ENCODE measurements around the gene TTC7B.
A peak's percentile ranks its signal among the peaks of the same experiment; 100 is the strongest.

TTC7B gene

GRCh38 chr14:90603841-90604240, 212.4 kb downstream of the TTC7B start:
- Histone ChIP-seq H4K12ac (ENCODE audit: low read depth, low read length) (no peak overlapping the region), H3K36me3 (ENCODE audit: control insufficient read depth in 1 of 2, insufficient read depth in 2 of 2, low read length in 2 of 2) (peaks cover 7 to 13% of the 10 kb centered on the region in 2 experiments), H3K4me1 (ENCODE audit: control insufficient read depth in 1 of 2, insufficient read depth in 2 of 2, low read length in 2 of 2) (no peaks in the 10 kb centered on the region), H2BK5ac (ENCODE audit: low read depth, low read length, poor library complexity) (no peak overlapping the region), H3K23ac (ENCODE audit: low read length) (no peak overlapping the region), H3K4ac (ENCODE audit: low read depth, low read length) (no peak overlapping the region), H3K4me2 (ENCODE audit: low read length) (no peak overlapping the region), H3K18ac (ENCODE audit: low read length) (no peak overlapping the region), H2AK5ac (ENCODE audit: low read length) (no peak overlapping the region), H3K9me3 (ENCODE audit: insufficient read depth, low read depth, low read length) (no peaks in the 10 kb centered on the region), H3K14ac (ENCODE audit: low read length) (no peak overlapping the region), H4K8ac (ENCODE audit: low read depth, low read length) (no peak overlapping the region), H3K9ac (ENCODE audit: low read length) (no peak overlapping the region), H3K4me3 (ENCODE audit: low read depth, low read length) (no peak overlapping the region), H3K79me1 (ENCODE audit: low read length) (no peaks in the 10 kb centered on the region), H2BK120ac (ENCODE audit: insufficient read depth, low read length, poor library complexity) (no peak overlapping the region), H3K27ac (ENCODE audit: low read depth, low read length) (no peak overlapping the region), H3K79me2 (ENCODE audit: control insufficient read depth, insufficient read depth, low read length, poor library complexity) (no peaks in the 10 kb centered on the region), H4K91ac (ENCODE audit: low read depth, low read length) (no peak overlapping the region), H3K27me3 (ENCODE audit: insufficient read depth, low read length) (no peaks in the 10 kb centered on the region), H2BK12ac (ENCODE audit: low read length) (no peak overlapping the region), H2AFZ (ENCODE audit: insufficient read depth, low read length, poor library complexity) (no peak overlapping the region)
- WGBS (ENCODE audit: extremely low coverage, insufficient coverage, insufficient read length): no CpG with 5 or more reads among the region's 3 CpGs
- DNase-seq: no peak

GRCh38 chr14:90603336-90603735, 212.9 kb downstream of the TTC7B start:
- H2AFZ ChIP-seq (ENCODE audit: insufficient read depth, low read length, poor library complexity): no peak overlapping the region
- no peaks in the 10 kb centered on the region for H3K79me1 ChIP-seq (ENCODE audit: low read length)
- H3K36me3 ChIP-seq (ENCODE audit: control insufficient read depth in 1 of 2, insufficient read depth in 2 of 2, low read length in 2 of 2): peaks cover 5 to 11% of the 10 kb centered on the region in 2 experiments
- no peak overlapping the region for H2BK120ac ChIP-seq (ENCODE audit: insufficient read depth, low read length, poor library complexity)
- no peaks in the 10 kb centered on the region for H3K9me3 ChIP-seq (ENCODE audit: insufficient read depth, low read depth, low read length)
- H4K91ac ChIP-seq (ENCODE audit: low read depth, low read length): no peak overlapping the region
- H3K9ac ChIP-seq (ENCODE audit: low read length): no peak overlapping the region
- DNase-seq: no peak
- no peak overlapping the region for H3K4me2 ChIP-seq (ENCODE audit: low read length)
- no peak overlapping the region for H2BK5ac ChIP-seq (ENCODE audit: low read depth, low read length, poor library complexity)
- no peaks in the 10 kb centered on the region for H3K79me2 ChIP-seq (ENCODE audit: control insufficient read depth, insufficient read depth, low read length, poor library complexity)
- H4K12ac ChIP-seq (ENCODE audit: low read depth, low read length): no peak overlapping the region
- H3K4me3 ChIP-seq (ENCODE audit: low read depth, low read length): no peak overlapping the region
- no peak overlapping the region for H3K27ac ChIP-seq (ENCODE audit: low read depth, low read length)
- no CpG with 5 or more reads among the region's 1 CpG for WGBS (ENCODE audit: extremely low coverage, insufficient coverage, insufficient read length)
- no peak overlapping the region for H4K8ac ChIP-seq (ENCODE audit: low read depth, low read length)
- no peak overlapping the region for H3K4ac ChIP-seq (ENCODE audit: low read depth, low read length)
- no peak overlapping the region for H2AK5ac ChIP-seq (ENCODE audit: low read length)
- H3K4me1 ChIP-seq (ENCODE audit: control insufficient read depth in 1 of 2, insufficient read depth in 2 of 2, low read length in 2 of 2): no peaks in the 10 kb centered on the region
- no peak overlapping the region for H3K18ac ChIP-seq (ENCODE audit: low read length)
- no peaks in the 10 kb centered on the region for H3K27me3 ChIP-seq (ENCODE audit: insufficient read depth, low read length)
- no peak overlapping the region for H2BK12ac ChIP-seq (ENCODE audit: low read length)
- no peak overlapping the region for H3K14ac ChIP-seq (ENCODE audit: low read length)
- no peak overlapping the region for H3K23ac ChIP-seq (ENCODE audit: low read length)

- H3K23ac ChIP-seq (ENCODE audit: low read length): no peak overlapping the region
- H3K4me2 ChIP-seq (ENCODE audit: low read length): no peak overlapping the region
- no peak overlapping the region for H2AK5ac ChIP-seq (ENCODE audit: low read length)
- no peaks in the 10 kb centered on the region for H3K9me3 ChIP-seq (ENCODE audit: insufficient read depth, low read depth, low read length)
- H4K91ac ChIP-seq (ENCODE audit: low read depth, low read length): no peak overlapping the region
- H3K27me3 ChIP-seq (ENCODE audit: insufficient read depth, low read length): no peaks in the 10 kb centered on the region
- H2BK12ac ChIP-seq (ENCODE audit: low read length): no peak overlapping the region
- no peak overlapping the region for H3K14ac ChIP-seq (ENCODE audit: low read length)
- H4K12ac ChIP-seq (ENCODE audit: low read depth, low read length): no peak overlapping the region
- no peak for DNase-seq
- H4K8ac ChIP-seq (ENCODE audit: low read depth, low read length): no peak overlapping the region
- H3K79me1 ChIP-seq (ENCODE audit: low read length): no peaks in the 10 kb centered on the region
- H2BK5ac ChIP-seq (ENCODE audit: low read depth, low read length, poor library complexity): no peak overlapping the region
- H3K4me1 ChIP-seq (ENCODE audit: control insufficient read depth in 1 of 2, insufficient read depth in 2 of 2, low read length in 2 of 2): no peaks in the 10 kb centered on the region
- no peak overlapping the region for H3K18ac ChIP-seq (ENCODE audit: low read length)
- WGBS (ENCODE audit: extremely low coverage, insufficient coverage, insufficient read length): no CpG with 5 or more reads among the region's 9 CpGs
- no peak overlapping the region for H2AFZ ChIP-seq (ENCODE audit: insufficient read depth, low read length, poor library complexity)
- H3K9ac ChIP-seq (ENCODE audit: low read length): no peak overlapping the region
- H3K79me2 ChIP-seq (ENCODE audit: control insufficient read depth, insufficient read depth, low read length, poor library complexity): no peaks in the 10 kb centered on the region
- no peak overlapping the region for H3K27ac ChIP-seq (ENCODE audit: low read depth, low read length)
- H2BK120ac ChIP-seq (ENCODE audit: insufficient read depth, low read length, poor library complexity): no peak overlapping the region
- H3K36me3 ChIP-seq (ENCODE audit: control insufficient read depth in 1 of 2, insufficient read depth in 2 of 2, low read length in 2 of 2): peaks cover 4 to 8% of the 10 kb centered on the region in 2 experiments
- H3K4me3 ChIP-seq (ENCODE audit: low read depth, low read length): no peak overlapping the region
- H3K4ac ChIP-seq (ENCODE audit: low read depth, low read length): no peak overlapping the region
Observed at GRCh38 chr14:90602088-90602687, 214.0 kb downstream of the TTC7B start.

GRCh38 chr14:90601563-90601962, 214.7 kb downstream of the TTC7B start:
- Histone ChIP-seq H3K4me1 (ENCODE audit: control insufficient read depth in 1 of 2, insufficient read depth in 2 of 2, low read length in 2 of 2) (no peaks in the 10 kb centered on the region), H2AFZ (ENCODE audit: insufficient read depth, low read length, poor library complexity) (no peak overlapping the region), H2BK12ac (ENCODE audit: low read length) (no peak overlapping the region), H2AK5ac (ENCODE audit: low read length) (no peak overlapping the region), H3K4me3 (ENCODE audit: low read depth, low read length) (no peak overlapping the region), H2BK120ac (ENCODE audit: insufficient read depth, low read length, poor library complexity) (no peak overlapping the region), H3K9ac (ENCODE audit: low read length) (no peak overlapping the region), H3K4me2 (ENCODE audit: low read length) (no peak overlapping the region), H4K91ac (ENCODE audit: low read depth, low read length) (no peak overlapping the region), H3K4ac (ENCODE audit: low read depth, low read length) (no peak overlapping the region), H2BK5ac (ENCODE audit: low read depth, low read length, poor library complexity) (no peak overlapping the region), H3K27ac (ENCODE audit: low read depth, low read length) (no peak overlapping the region), H3K18ac (ENCODE audit: low read length) (no peak overlapping the region), H3K14ac (ENCODE audit: low read length) (no peak overlapping the region), H3K36me3 (ENCODE audit: control insufficient read depth in 1 of 2, insufficient read depth in 2 of 2, low read length in 2 of 2) (peaks cover 2 to 6% of the 10 kb centered on the region in 2 experiments), H4K8ac (ENCODE audit: low read depth, low read length) (no peak overlapping the region), H3K23ac (ENCODE audit: low read length) (no peak overlapping the region), H3K79me2 (ENCODE audit: control insufficient read depth, insufficient read depth, low read length, poor library complexity) (no peaks in the 10 kb centered on the region), H3K79me1 (ENCODE audit: low read length) (no peaks in the 10 kb centered on the region), H3K9me3 (ENCODE audit: insufficient read depth, low read depth, low read length) (no peaks in the 10 kb centered on the region), H4K12ac (ENCODE audit: low read depth, low read length) (no peak overlapping the region), H3K27me3 (ENCODE audit: insufficient read depth, low read length) (no peaks in the 10 kb centered on the region)
- no CpG with 5 or more reads among the region's 9 CpGs for WGBS (ENCODE audit: extremely low coverage, insufficient coverage, insufficient read length)
- peak in 1 of 2 donors; percentile 18 for DNase-seq

All from trophoblast cell (in vitro differentiated cells and primary cell).